HepG2 (cell line): ENCODE measurements around the gene SLC19A1. TPM values are rescaled to one million over a fixed set of nuclear protein-coding genes. Genes with fewer than 3 reads are reported as not detected.

Experiments used
- ATF2 ChIP-seq: sonication (generic); formaldehyde crosslinking; IDR thresholded peaks from 2 replicates; pipeline ENCODE4 v1.4.0; 2020; ENCODE audit warnings: missing genetic modification reagents
- CBX5 ChIP-seq: sonication (generic); formaldehyde crosslinking; IDR thresholded peaks from 2 replicates; pipeline ENCODE4 v1.4.0; 2020; ENCODE audit warnings: missing genetic modification reagents, borderline replicate concordance
- ETS1 ChIP-seq: sonication (generic); formaldehyde crosslinking; IDR thresholded peaks from 2 replicates; pipeline ENCODE4 v1.4.0; 2020; ENCODE audit warnings: missing genetic modification reagents
- GPBP1L1 ChIP-seq: sonication (generic); formaldehyde crosslinking; IDR thresholded peaks from 2 replicates; pipeline ENCODE4 v1.5.0; 2020; ENCODE audit warnings: mild to moderate bottlenecking, missing genetic modification reagents
- HES4 ChIP-seq: sonication (generic); formaldehyde crosslinking; IDR thresholded peaks from 2 replicates; pipeline ENCODE4 v1.9.0; 2021; ENCODE audit warnings: mild to moderate bottlenecking, missing genetic modification reagents, borderline replicate concordance
- HMGXB4 ChIP-seq, 2 experiments: sonication (generic) in 1 of 2; formaldehyde crosslinking in 1 of 2; IDR thresholded peaks; 2 replicates each; pipeline versions ENCODE4 v1.4.0 to v1.6.1; 2018 to 2020; ENCODE audit warnings: missing genetic modification reagents in 2 of 2, borderline replicate concordance in 1 of 2, low read depth in 1 of 2, mild to moderate bottlenecking in 1 of 2, missing biosample characterization in 1 of 2
- IKZF5 ChIP-seq: IDR thresholded peaks from 2 replicates; pipeline ENCODE4 v1.6.1; 2018; ENCODE audit warnings: missing genetic modification reagents, mild to moderate bottlenecking, missing compliant biosample characterization
- KDM2A ChIP-seq: sonication (generic); formaldehyde crosslinking; IDR thresholded peaks from 2 replicates; pipeline ENCODE4 v1.4.0; 2020; ENCODE audit warnings: low read depth, missing genetic modification reagents, borderline replicate concordance
- SIX4 ChIP-seq: sonication (generic); formaldehyde crosslinking; IDR thresholded peaks from 2 replicates; pipeline ENCODE4 v1.4.0; 2020; ENCODE audit warnings: missing genetic modification reagents
- SOX13 ChIP-seq, 3 experiments: fragments of 450-650 bp in 1 of 3; sonication (generic) in 1 of 3; formaldehyde crosslinking in 1 of 3; IDR thresholded peaks in 2 of 3; conservative IDR thresholded peaks in 1 of 3; 2 replicates each; pipeline versions ENCODE4 v1.5.0 to v1.6.1; 2016 to 2020; ENCODE audit warnings: antibody characterized with exemption in 1 of 3, mild to moderate bottlenecking in 1 of 3, missing compliant biosample characterization in 1 of 3, missing genetic modification reagents in 1 of 3, moderate library complexity in 1 of 3
- SRSF1 ChIP-seq: fragments of 200-400 bp; formaldehyde crosslinking; optimal IDR thresholded peaks from 2 replicates; pipeline ENCODE3; 2017; ENCODE audit warnings: mild to moderate bottlenecking, low read depth, low read length, moderate library complexity
- THAP7 ChIP-seq: sonication (generic); formaldehyde crosslinking; IDR thresholded peaks from 2 replicates; pipeline ENCODE4 v1.8.1; 2023; ENCODE audit warnings: mild to moderate bottlenecking, missing genetic modification reagents
- USF2 ChIP-seq, 2 experiments: sonication (generic) in 1 of 2; formaldehyde crosslinking in 1 of 2; IDR thresholded peaks; 2 replicates each; pipeline versions ENCODE4 v1.5.1 to v1.6.1; 2011 to 2020; ENCODE audit warnings: borderline replicate concordance in 1 of 2, low read depth in 1 of 2, low read length in 1 of 2, mild to moderate bottlenecking in 1 of 2, missing genetic modification reagents in 1 of 2, moderate library complexity in 1 of 2
- polyA plus RNA-seq, 8 experiments: library from polyadenylated mRNA; depleted of rRNA in 3 of 8; stranded (reverse) in 7 of 8; unstranded in 1 of 8; fragments of >200 nt; fragmentation: Illumina TruSeq in 4 of 8; extraction: Trizol in 4 of 8; gene quantifications; 2 replicates each; pipeline versions ENCODE4 v1.2.1 to v1.2.3, GENCODE V29; 2011 to 2016; ENCODE audit warnings: low read depth in 4 of 8, missing spikeins in 1 of 8, mixed read lengths in 1 of 8; ENCODE audit not compliant: insufficient read depth in 1 of 8
- total RNA-seq, 5 experiments: library from RNA; depleted of rRNA; stranded (reverse); fragments of >200 nt; fragmentation: Illumina TruSeq; extraction: Trizol; gene quantifications; 2 replicates each; pipeline ENCODE4 v1.2.3, GENCODE V29; 2016; ENCODE audit warnings: low read depth in 1 of 5

Gene SLC19A1
- total and polyA plus RNA-seq, 2 of the 13 experiments (the other 11 are each of a cell fraction or from before 2014, with no cell fraction given), result 21.8 to 23.0 TPM

- TF ChIP-seq USF2 (IDR thresholded peaks at IDR 0.05; ENCODE audit: low read depth, low read length), result no peak
- TF ChIP-seq USF2 (CRISPR knock-in tag; IDR thresholded peaks at IDR 0.05; ENCODE audit: borderline replicate concordance), result 0 out of 2 replicates have a peak, but pooled peaks have one; percentile 27
- TF ChIP-seq SRSF1, result peak; percentile 70
- no peak for TF ChIP-seq ETS1 (CRISPR knock-in tag)
- TF ChIP-seq CBX5 (CRISPR knock-in tag), result peak; percentile 27; the same call in 1 of the 2 replicates
- TF ChIP-seq IKZF5, result peak; percentile 74; the same call in 1 of the 2 replicates
- TF ChIP-seq THAP7 (CRISPR knock-in tag), result peak; percentile 83; the same call in 1 of the 2 replicates
- peak; percentile 86; the same call in 1 of the 2 replicates for TF ChIP-seq KDM2A (CRISPR knock-in tag)
- no peak for TF ChIP-seq SOX13 (IDR thresholded peaks at IDR 0.05)
- peak in 1 of 2 experiments; percentile 18; a peak in 1 of 4 replicates for TF ChIP-seq SOX13 (CRISPR knock-in tag; conservative IDR thresholded peaks at IDR 0.05 in 1 of 2, IDR thresholded peaks at IDR 0.05 in 1 of 2)
- TF ChIP-seq HES4 (CRISPR knock-in tag), result peak; percentile 91
- peak; percentile 87; the same call in 1 of the 2 replicates for TF ChIP-seq ATF2 (CRISPR knock-in tag)
- peak; percentile 84 to 94; a peak in 3 of 4 replicates for TF ChIP-seq HMGXB4 (CRISPR knock-in tag; IDR thresholded peaks at IDR 0.05; ENCODE audit: borderline replicate concordance in 1 of 2, low read depth in 1 of 2)
- TF ChIP-seq GPBP1L1, result no peak
- peak; percentile 48; the same call in 1 of the 2 replicates for TF ChIP-seq SIX4
Measured at GRCh38 chr21:45555557-45556301, 13.5 kb upstream of the SLC19A1 start (continued).
